ENCODE data around the gene ASPA. TPM values are rescaled to one million over a fixed set of nuclear protein-coding genes. Genes with fewer than 3 reads are reported as not detected.

Gene ASPA
- total and polyA plus RNA-seq, 2 of the 13 experiments (the other 11 are each of a cell fraction or from before 2014, with no cell fraction given): not detected

GRCh38 chr17:3440451-3440850 lies 35.3 kb upstream of the ASPA start:
- WGBS (ENCODE audit: low lambda C conversion rate): 0% methylated on average over 2 of the region's 2 CpGs
- Histone ChIP-seq H3K27me3 (ENCODE audit: control insufficient read depth in 1 of 2, insufficient read depth in 2 of 2, low read length in 2 of 2) (no peaks in the 10 kb centered on the region), H3K4me3 (replicated peaks in 1 of 3; ENCODE audit: insufficient read depth in 1 of 3, low read depth in 2 of 3, low read length in 3 of 3) (no peak overlapping the region), H3K4me1 (ENCODE audit: insufficient read depth, low read length) (no peaks in the 10 kb centered on the region), H3K79me2 (ENCODE audit: insufficient read depth, low read length) (no peaks in the 10 kb centered on the region), H3K27ac (ENCODE audit: extremely low read length, insufficient read depth, low read length) (no peak overlapping the region), H3K4me2 (ENCODE audit: low read depth, low read length) (no peak overlapping the region), H2AFZ (ENCODE audit: low read length) (no peak overlapping the region), H3K9ac (ENCODE audit: insufficient read depth, low read depth, low read length) (no peak overlapping the region), H3K9me3 (ENCODE audit: low read length) (no peaks in the 10 kb centered on the region), H4K20me1 (ENCODE audit: insufficient read depth, low read length) (no peaks in the 10 kb centered on the region; the same call in 1 of the 2 replicates), H3K36me3 (replicated peaks in 1 of 2; ENCODE audit: control insufficient read depth in 1 of 2, insufficient read depth in 2 of 2, low read length in 2 of 2) (no peaks in the 10 kb centered on the region)
- DNase-seq (ENCODE audit: low spot score) (no peak), ATAC-seq (no peak), FAIRE-seq (no peak)
- ChIA-PET CTCF (ENCODE audit: low intra/inter-chr PET ratio, low total read pairs) (no interaction called here), POLR2A (no interaction called here)
- in situ Hi-C loops (cut with HindIII; ENCODE audit: extremely low pct_ligation_motif_present, low pct_unique_long_range_greater_than_20kb): no loop called here
- BruUV-seq (replicated peaks): no TSS peak
- intact Hi-C loops (cut with micrococcal nuclease; ENCODE audit: unreplicated experiment): no loop called here
- TF ChIP-seq ELF4 (CRISPR knock-in tag; IDR thresholded peaks at IDR 0.05; ENCODE audit: borderline replicate concordance) (no peak), HIC2 (CRISPR knock-in tag; IDR thresholded peaks at IDR 0.05; ENCODE audit: low read depth) (no peak), TCF12 (IDR thresholded peaks at IDR 0.05) (no peak), TCF12 (CRISPR knock-in tag; IDR thresholded peaks at IDR 0.05) (no peak), MTF2 (CRISPR knock-in tag; IDR thresholded peaks at IDR 0.05; ENCODE audit: borderline replicate concordance) (no peak), GZF1 (CRISPR knock-in tag; IDR thresholded peaks at IDR 0.05) (no peak), ZNF567 (CRISPR knock-in tag; IDR thresholded peaks at IDR 0.05; ENCODE audit: borderline replicate concordance) (no peak), FOXM1 (CRISPR knock-in tag; IDR thresholded peaks at IDR 0.05) (no peak), REST (IDR thresholded peaks at IDR 0.05; ENCODE audit: borderline replicate concordance in 1 of 2, low read depth in 1 of 2, low read length in 2 of 2) (no peak), ZNF235 (CRISPR knock-in tag; IDR thresholded peaks at IDR 0.05; ENCODE audit: borderline replicate concordance) (no peak), RBFOX2 (IDR thresholded peaks at IDR 0.05; ENCODE audit: low read depth, low read length) (no peak)
